K562 (cell line): ENCODE measurements around the gene SVOP. TPM values are rescaled to one million over a fixed set of nuclear protein-coding genes. Genes with fewer than 3 reads are reported as not detected.

Experiments
- ARHGAP35 ChIP-seq: fragments of 450-650 bp; IDR thresholded peaks from 2 replicates; pipeline ENCODE4 v1.6.1; 2018; ENCODE audit not compliant: partially characterized antibody
- ARID3B ChIP-seq: fragments of 250-450 bp; sonication (Bioruptor Pico); IDR thresholded peaks from 2 replicates; pipeline ENCODE4 v1.4.0; 2020; ENCODE audit warnings: borderline replicate concordance
- CBFA2T3 ChIP-seq: fragments of 450-650 bp; IDR thresholded peaks from 2 replicates; pipeline ENCODE4 v1.6.1; 2017
- COPS2 ChIP-seq: fragments of 450-650 bp; conservative IDR thresholded peaks from 2 replicates; pipeline ENCODE4 v1.6.1; 2016; ENCODE audit warnings: mild to moderate bottlenecking, moderate library complexity
- FOXA3 ChIP-seq, 2 experiments: fragments of 450-650 bp in 1 of 2; sonication (generic) in 1 of 2; formaldehyde crosslinking; IDR thresholded peaks in 1 of 2; conservative IDR thresholded peaks in 1 of 2; 2 replicates each; pipeline versions ENCODE4 v1.4.0 to v1.8.0; 2020 to 2022; ENCODE audit warnings: mild to moderate bottlenecking in 2 of 2, missing genetic modification reagents in 1 of 2
- GABPB1 ChIP-seq: sonication (generic); formaldehyde crosslinking; IDR thresholded peaks from 2 replicates; pipeline ENCODE4 v1.8.0; 2022; ENCODE audit warnings: mild to moderate bottlenecking, missing genetic modification reagents
- HDAC1 ChIP-seq, 2 experiments: fragments of 450-650 bp; IDR thresholded peaks; 2 replicates each; pipeline ENCODE4 v1.6.1; 2016 to 2017; ENCODE audit warnings: inconsistent platforms in 1 of 2, mild to moderate bottlenecking in 1 of 2, moderate library complexity in 1 of 2
- HDAC3 ChIP-seq: fragments of 450-650 bp; IDR thresholded peaks from 2 replicates; pipeline ENCODE4 v1.6.1; 2018; ENCODE audit warnings: borderline replicate concordance, mild to moderate bottlenecking, moderate library complexity; ENCODE audit not compliant: partially characterized antibody
- HEY1 ChIP-seq: fragments of 250-450 bp; sonication (Bioruptor Pico); IDR thresholded peaks from 2 replicates; pipeline ENCODE4 v1.5.0; 2020; ENCODE audit warnings: mild to moderate bottlenecking, moderate library complexity, borderline replicate concordance
- IRF2 ChIP-seq: sonication (generic); formaldehyde crosslinking; IDR thresholded peaks from 2 replicates; pipeline ENCODE4 v1.8.1; 2022; ENCODE audit warnings: mild to moderate bottlenecking, missing genetic modification reagents
- KDM4B ChIP-seq, 2 experiments: fragments of 450-650 bp in 1 of 2; sonication (generic) in 1 of 2; IDR thresholded peaks; 2 replicates each; pipeline ENCODE4 v1.6.1; 2016 to 2017; ENCODE audit warnings: borderline replicate concordance in 2 of 2, antibody characterized with exemption in 1 of 2, low read depth in 1 of 2, mild to moderate bottlenecking in 1 of 2
- MAFG ChIP-seq: fragments of 450-650 bp; conservative IDR thresholded peaks from 2 replicates; pipeline ENCODE4 v1.6.1; 2016; ENCODE audit warnings: missing genetic modification characterization, missing compliant biosample characterization
- MTA1 ChIP-seq: fragments of 450-650 bp; IDR thresholded peaks from 2 replicates; pipeline ENCODE4 v1.6.1; 2017; ENCODE audit warnings: borderline replicate concordance
- PTBP1 ChIP-seq: fragments of 200-400 bp; formaldehyde crosslinking; IDR thresholded peaks from 2 replicates; pipeline ENCODE4 v1.6.1; 2017; ENCODE audit warnings: low read depth, low read length
- TSC22D4 ChIP-seq: fragments of 450-650 bp; IDR thresholded peaks from 2 replicates; pipeline ENCODE4 v1.6.1; 2016; ENCODE audit warnings: missing genetic modification characterization, missing biosample characterization, control low read depth
- ZBTB2 ChIP-seq: fragments of 450-650 bp; IDR thresholded peaks from 2 replicates; pipeline ENCODE4 v1.6.1; 2016; ENCODE audit warnings: antibody characterized with exemption
- ZKSCAN3 ChIP-seq: fragments of 250-450 bp; sonication (Bioruptor Pico); IDR thresholded peaks from 2 replicates; pipeline ENCODE4 v1.4.0; 2020
- ZNF175 ChIP-seq: fragments of 200-800 bp; sonication (Bioruptor generic); IDR thresholded peaks from 2 replicates; pipeline ENCODE4 v1.6.1; 2016; ENCODE audit warnings: low read depth, mild to moderate bottlenecking, missing genetic modification characterization, missing compliant biosample characterization
- ZNF316 ChIP-seq: fragments of 450-650 bp; IDR thresholded peaks from 2 replicates; pipeline ENCODE4 v1.6.1; 2016
- ZNF347 ChIP-seq: fragments of 450-650 bp; formaldehyde crosslinking; IDR thresholded peaks from 2 replicates; pipeline ENCODE4 v1.4.0; 2020; ENCODE audit warnings: low read depth, mild to moderate bottlenecking, moderate library complexity
- ZNF707 ChIP-seq: fragments of 250-450 bp; sonication (Bioruptor Pico); conservative IDR thresholded peaks from 2 replicates; pipeline ENCODE4 v1.8.0; 2022; ENCODE audit warnings: inconsistent platforms, mild to moderate bottlenecking, moderate library complexity
- polyA plus RNA-seq, 8 experiments: library from polyadenylated mRNA; depleted of rRNA in 4 of 8; stranded (reverse) in 5 of 8; unstranded in 3 of 8; fragments of >200 nt; fragmentation: Nextera tagmentation in 2 of 8; fragmentation: Illumina TruSeq in 1 of 8; extraction: Ambion mirVana in 2 of 8; extraction: Trizol in 1 of 8; gene quantifications; 2 replicates each; pipeline versions ENCODE4 v1.2.1 to v1.2.3, GENCODE V29; 2011 to 2014; ENCODE audit warnings: inconsistent platforms in 1 of 8, missing spikeins in 1 of 8
- total RNA-seq, 7 experiments: library from RNA; depleted of rRNA in 6 of 7; stranded (reverse); fragments of >200 nt in 6 of 7; fragmentation: Illumina TruSeq in 2 of 7; extraction: Trizol in 2 of 7; gene quantifications; 2 replicates each; pipeline versions ENCODE4 v1.2.1 to v1.2.3, GENCODE V29; 2011 to 2021; ENCODE audit warnings: low replicate concordance in 1 of 7
- TF ChIP-seq, protein P1 (sequence below): fragments of 450-650 bp; IDR thresholded peaks from 2 replicates; pipeline ENCODE4 v1.6.1; 2016; ENCODE audit warnings: low read depth, mild to moderate bottlenecking, moderate library complexity
- TF ChIP-seq, protein P2 (sequence below), 2 experiments: fragments of 450-650 bp in 1 of 2; sonication (generic) in 1 of 2; formaldehyde crosslinking in 1 of 2; IDR thresholded peaks in 1 of 2; conservative IDR thresholded peaks in 1 of 2; 2 replicates each; pipeline versions ENCODE4 v1.6.1 to v1.8.1; 2016 to 2023; ENCODE audit warnings: mild to moderate bottlenecking in 2 of 2, moderate library complexity in 2 of 2, inconsistent platforms in 1 of 2, missing genetic modification reagents in 1 of 2

The SVOP gene
- total and polyA plus RNA-seq, 9 of the 15 experiments (the other 6 are each of a cell fraction or from before 2014, with no cell fraction given): 0.01 to 0.09 (median 0.06) TPM; not detected in 1

- TF ChIP-seq, protein P1, sequence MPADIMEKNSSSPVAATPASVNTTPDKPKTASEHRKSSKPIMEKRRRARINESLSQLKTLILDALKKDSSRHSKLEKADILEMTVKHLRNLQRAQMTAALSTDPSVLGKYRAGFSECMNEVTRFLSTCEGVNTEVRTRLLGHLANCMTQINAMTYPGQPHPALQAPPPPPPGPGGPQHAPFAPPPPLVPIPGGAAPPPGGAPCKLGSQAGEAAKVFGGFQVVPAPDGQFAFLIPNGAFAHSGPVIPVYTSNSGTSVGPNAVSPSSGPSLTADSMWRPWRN: no peak
- TF ChIP-seq CBFA2T3: 0 out of 2 replicates have a peak, but pooled peaks have one; percentile 6
- TF ChIP-seq ARHGAP35: no peak
- TF ChIP-seq, protein P2, sequence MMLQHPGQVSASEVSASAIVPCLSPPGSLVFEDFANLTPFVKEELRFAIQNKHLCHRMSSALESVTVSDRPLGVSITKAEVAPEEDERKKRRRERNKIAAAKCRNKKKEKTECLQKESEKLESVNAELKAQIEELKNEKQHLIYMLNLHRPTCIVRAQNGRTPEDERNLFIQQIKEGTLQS (IDR thresholded peaks at IDR 0.05): no peak; the same call in 1 of the 2 replicates
- TF ChIP-seq, protein P2 (CRISPR knock-in tag; conservative IDR thresholded peaks at IDR 0.05): no peak
- TF ChIP-seq MTA1: 0 out of 2 replicates have a peak, but pooled peaks have one; percentile 42
- no peak for TF ChIP-seq ZNF175
- no peak for TF ChIP-seq MAFG (tag)
- peak in 1 of 2 experiments; percentile 60; a peak in 1 of 4 replicates for TF ChIP-seq HDAC1 (IDR thresholded peaks at IDR 0.05)
- TF ChIP-seq HDAC3: no peak
- TF ChIP-seq ARID3B (CRISPR knock-in tag): no peak
- TF ChIP-seq ZNF347 (CRISPR knock-in tag): no peak
- no peak for TF ChIP-seq ZNF707 (CRISPR knock-in tag)
- peak; percentile 78 for TF ChIP-seq TSC22D4
- no peak for TF ChIP-seq COPS2
- peak; percentile 45 for TF ChIP-seq ZBTB2
- TF ChIP-seq FOXA3 (CRISPR knock-in tag; conservative IDR thresholded peaks at IDR 0.05 in 1 of 2, IDR thresholded peaks at IDR 0.05 in 1 of 2): no peak
- TF ChIP-seq GABPB1 (CRISPR knock-in tag): no peak
- no peak for TF ChIP-seq IRF2
- no peak for TF ChIP-seq HEY1 (CRISPR knock-in tag)
- no peak for TF ChIP-seq KDM4B (IDR thresholded peaks at IDR 0.05; ENCODE audit: borderline replicate concordance in 2 of 2, low read depth in 1 of 2)
- no peak for TF ChIP-seq ZKSCAN3 (CRISPR knock-in tag)
- no peak for TF ChIP-seq PTBP1
- TF ChIP-seq ZNF316: peak; percentile 19; the same call in 1 of the 2 replicates
These were observed 38.1 kb downstream of the SVOP start (continued) for GRCh38 chr12:108982621-108983219.
